Measurements from ENCODE around the gene CAD.

DNA sequence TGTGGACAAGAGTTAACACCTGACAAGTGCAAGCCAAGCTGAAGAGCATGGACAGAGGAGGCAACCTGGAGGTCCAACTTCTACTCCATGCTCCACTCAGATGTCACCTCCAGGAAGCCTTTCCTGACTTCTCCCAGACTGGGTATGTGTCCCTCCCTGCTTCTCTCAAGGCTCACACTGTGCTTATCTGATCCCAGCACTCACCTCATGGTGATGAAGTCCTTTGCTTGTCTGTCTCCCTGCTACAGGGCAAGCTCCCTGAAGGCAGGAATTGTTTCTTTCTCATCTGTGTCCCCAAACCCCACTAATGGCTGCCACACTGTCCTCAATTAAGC lies 48.3 kb downstream of the CAD start:
- no peak for TF ChIP-seq RELA (IDR thresholded peaks at IDR 0.05; ENCODE audit: borderline replicate concordance, partially characterized antibody)
- TF ChIP-seq EZH2 (IDR thresholded peaks at IDR 0.05; ENCODE audit: borderline replicate concordance, control insufficient read depth, low read depth, low read length) = no peak

Data from GM12878 (cell line).